HG03159 (cell line): ENCODE measurements around the gene GMCL2.

Experiments
- ATAC-seq: cut with Tn5 transposase; IDR thresholded peaks from one replicate; pipeline ENCODE4 v1.9.1; 2021; ENCODE audit warnings: mild to moderate bottlenecking, moderate library complexity; ENCODE audit not compliant: unreplicated experiment

The GMCL2 gene

GRCh38 chr5:178147406-178147805, 39.8 kb downstream of the GMCL2 start:
- ATAC-seq: no peak

GRCh38 chr5:178145965-178146820, 41.0 kb downstream of the GMCL2 start:
- ATAC-seq: peak; percentile 75

- no peak for ATAC-seq
These were observed 43.3 kb downstream of the GMCL2 start for GRCh38 chr5:178143901-178144300.

GRCh38 chr5:178143246-178143645, 43.9 kb downstream of the GMCL2 start:
- ATAC-seq: no peak

GRCh38 chr5:178142642-178143041, 44.5 kb downstream of the GMCL2 start:
- no peak for ATAC-seq

GRCh38 chr5:178141550-178141949, 45.6 kb downstream of the GMCL2 start:
- no peak for ATAC-seq

GRCh38 chr5:178137991-178138390, 49.2 kb downstream of the GMCL2 start:
- ATAC-seq: no peak

GRCh38 chr5:178136990-178137389, 50.2 kb downstream of the GMCL2 start:
- no peak for ATAC-seq
